Upper lobe of left lung (tissue), 6 donors: ENCODE measurements around the gene SPINK13. TPM values are rescaled to one million over a fixed set of nuclear protein-coding genes. Genes with fewer than 3 reads are reported as not detected.

Experiments
- ATAC-seq, 2 donors: fragments of 200-7000 bp; cut with Tn5 transposase; one replicate each; pipeline ENCODE4 v1.9.1; 2022; ENCODE audit warnings: mild to moderate bottlenecking in 2 of 2, moderate library complexity in 2 of 2; ENCODE audit not compliant: low FRiP score in 2 of 2
- DNase-seq, 2 donors: peaks; one replicate each; pipeline ENCODE4 v3.0.0-alpha.2; 2019 to 2020
- H3K27ac ChIP-seq, 4 donors: fragments of 200-600 bp; sonication (generic); one replicate each; pipeline ENCODE4 v1.5.1; 2016 to 2019
- H3K27me3 ChIP-seq, 4 donors: fragments of 200-600 bp; sonication (generic); one replicate each; pipeline ENCODE4 v1.5.1; 2017 to 2019
- H3K36me3 ChIP-seq, 4 donors: fragments of 200-600 bp; sonication (generic); one replicate each; pipeline ENCODE4 v1.5.1; 2016 to 2019
- H3K4me1 ChIP-seq, 4 donors: fragments of 200-600 bp; sonication (generic); one replicate each; pipeline ENCODE4 v1.5.1; 2018 to 2019
- H3K4me3 ChIP-seq, 4 donors: fragments of 200-600 bp; sonication (generic); one replicate each; pipeline ENCODE4 v1.5.1; 2017 to 2019; ENCODE audit warnings: mild to moderate bottlenecking in 2 of 4, moderate library complexity in 1 of 4
- H3K9me3 ChIP-seq, 4 donors: fragments of 200-600 bp; sonication (generic); one replicate each; pipeline ENCODE4 v1.5.1; 2018 to 2019
- EP300 ChIP-seq, 4 donors: sonication (generic); formaldehyde crosslinking; IDR thresholded peaks; one replicate each; pipeline ENCODE4 v1.5.1; 2017; ENCODE audit warnings: antibody characterized with exemption in 4 of 4, control low read depth in 2 of 4
- POLR2A ChIP-seq, 4 donors: fragments of 450-650 bp; IDR thresholded peaks; one replicate each; pipeline ENCODE4 v1.5.1; 2016 to 2017; ENCODE audit warnings: antibody characterized with exemption in 4 of 4, mild to moderate bottlenecking in 2 of 4
- POLR2AphosphoS5 ChIP-seq, 2 donors: sonication (generic); formaldehyde crosslinking; IDR thresholded peaks; one replicate each; pipeline ENCODE4 v1.5.1; 2017; ENCODE audit warnings: antibody characterized with exemption in 2 of 2
- WGBS, 2 donors: methylation state at CpG; one replicate each; pipeline ENCODE4 v1.1.5; 2017 to 2018; 5-methylcytosine and 5-hydroxymethylcytosine counted together
- total RNA-seq, 6 donors: library from RNA; depleted of rRNA in 4 of 6; stranded (reverse); fragments of >200 nt in 4 of 6; gene quantifications; one replicate each; pipeline versions ENCODE4 v1.1.0 to v1.2.1, GENCODE V29; 2016 to 2021
- TF ChIP-seq, protein P1 (sequence below), 6 experiments: fragments of 450-650 bp in 4 of 6; fragments of 200-600 bp in 2 of 6; sonication (generic) in 2 of 6; IDR thresholded peaks; one replicate each; pipeline ENCODE4 v1.5.1; 2016 to 2019; ENCODE audit warnings: antibody characterized with exemption in 6 of 6
- donor health status: DM: no; HTN: no; CAD: no; lungs with moderate emphysema.
- donor health status: DM: no; HTN: yes; CAD: no; lungs with severe emphysema.

Gene SPINK13, protein sequence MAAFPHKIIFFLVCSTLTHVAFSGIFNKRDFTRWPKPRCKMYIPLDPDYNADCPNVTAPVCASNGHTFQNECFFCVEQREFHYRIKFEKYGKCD
- total RNA-seq, result not detected

DNA sequence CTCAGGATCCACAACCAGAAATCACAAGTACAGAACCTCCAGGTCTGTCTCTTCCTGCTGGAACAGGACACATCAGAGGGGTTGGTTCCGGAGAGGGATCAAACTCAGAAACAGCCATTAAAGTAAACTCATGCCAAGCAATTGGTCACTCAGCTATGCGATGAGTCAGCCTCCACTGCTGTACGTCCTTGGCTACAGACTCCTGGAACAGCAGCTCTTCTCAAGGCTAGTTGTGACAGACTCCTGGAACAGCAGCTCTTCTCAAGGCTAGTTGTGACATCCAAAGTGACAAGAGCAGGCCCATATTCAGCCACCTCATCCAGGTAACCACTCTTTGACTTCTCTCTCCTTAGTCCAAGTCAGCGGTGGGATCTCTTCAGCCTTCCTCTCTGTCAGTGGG lies at the start of gene SPINK13:
Gene SPINK13, plus strand, starts transcription at position 229 of the 400 bp plus-strand sequence. CDS start 1,279 bp downstream, outside the sequence.
- ATAC-seq, result peak in 1 of 2 donors; percentile 49
- Histone ChIP-seq H3K9me3 (no peaks in the 10 kb centered on the region), H3K4me3 (no peak within 1 kb of the TSS), H3K4me1 (no peaks in the 10 kb centered on the region), H3K36me3 (no peaks in the 10 kb centered on the region), H3K27me3 (no peaks in the 10 kb centered on the region), H3K27ac (no peak within 1 kb of the TSS)
- no peak for DNase-seq
- no peak for TF ChIP-seq EP300 (IDR thresholded peaks at IDR 0.05)
- TF ChIP-seq POLR2A (IDR thresholded peaks at IDR 0.05), result no peak
- TF ChIP-seq, protein P1, sequence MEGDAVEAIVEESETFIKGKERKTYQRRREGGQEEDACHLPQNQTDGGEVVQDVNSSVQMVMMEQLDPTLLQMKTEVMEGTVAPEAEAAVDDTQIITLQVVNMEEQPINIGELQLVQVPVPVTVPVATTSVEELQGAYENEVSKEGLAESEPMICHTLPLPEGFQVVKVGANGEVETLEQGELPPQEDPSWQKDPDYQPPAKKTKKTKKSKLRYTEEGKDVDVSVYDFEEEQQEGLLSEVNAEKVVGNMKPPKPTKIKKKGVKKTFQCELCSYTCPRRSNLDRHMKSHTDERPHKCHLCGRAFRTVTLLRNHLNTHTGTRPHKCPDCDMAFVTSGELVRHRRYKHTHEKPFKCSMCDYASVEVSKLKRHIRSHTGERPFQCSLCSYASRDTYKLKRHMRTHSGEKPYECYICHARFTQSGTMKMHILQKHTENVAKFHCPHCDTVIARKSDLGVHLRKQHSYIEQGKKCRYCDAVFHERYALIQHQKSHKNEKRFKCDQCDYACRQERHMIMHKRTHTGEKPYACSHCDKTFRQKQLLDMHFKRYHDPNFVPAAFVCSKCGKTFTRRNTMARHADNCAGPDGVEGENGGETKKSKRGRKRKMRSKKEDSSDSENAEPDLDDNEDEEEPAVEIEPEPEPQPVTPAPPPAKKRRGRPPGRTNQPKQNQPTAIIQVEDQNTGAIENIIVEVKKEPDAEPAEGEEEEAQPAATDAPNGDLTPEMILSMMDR (IDR thresholded peaks at IDR 0.05), result no peak
- no peak for TF ChIP-seq POLR2AphosphoS5 (IDR thresholded peaks at IDR 0.05)
- 60 to 82% methylated on average over 2 to 4 of the region's 4 CpGs for WGBS, 2 donors

DNA sequence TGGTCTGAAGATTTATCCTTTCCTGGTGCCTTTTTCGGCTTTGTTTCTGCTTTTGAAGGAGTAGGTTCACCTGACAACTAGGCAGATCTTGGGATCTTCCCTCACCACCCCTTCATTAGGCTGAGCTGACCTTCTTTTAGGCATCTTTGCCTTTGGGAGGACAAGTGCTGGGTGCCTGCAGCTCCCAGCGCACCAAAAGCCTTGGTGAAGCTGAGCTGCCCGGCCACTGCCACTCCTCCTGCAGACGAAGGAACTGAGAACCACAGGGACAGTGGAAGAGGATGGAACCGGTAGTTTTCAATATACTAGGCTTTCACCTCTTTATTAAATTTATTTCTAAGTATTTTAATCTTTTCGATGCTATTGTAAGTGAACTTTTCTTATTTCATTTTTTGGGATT lies 47.1 kb upstream of the SPINK13 start:
- Histone ChIP-seq H3K36me3 (no peaks in the 10 kb centered on the region), H3K27me3 (no peaks in the 10 kb centered on the region), H3K27ac (no peak overlapping the region), H3K4me3 (no peak overlapping the region), H3K9me3 (no peaks in the 10 kb centered on the region), H3K4me1 (no peaks in the 10 kb centered on the region)
- no peak for ATAC-seq
- 78 to 79% methylated on average over 6 of the region's 6 CpGs for WGBS, 2 donors
- TF ChIP-seq POLR2A (IDR thresholded peaks at IDR 0.05) (no peak), EP300 (IDR thresholded peaks at IDR 0.05) (no peak), POLR2AphosphoS5 (IDR thresholded peaks at IDR 0.05) (no peak)
- TF ChIP-seq, protein P1 (IDR thresholded peaks at IDR 0.05), result no peak
- no peak for DNase-seq

DNA sequence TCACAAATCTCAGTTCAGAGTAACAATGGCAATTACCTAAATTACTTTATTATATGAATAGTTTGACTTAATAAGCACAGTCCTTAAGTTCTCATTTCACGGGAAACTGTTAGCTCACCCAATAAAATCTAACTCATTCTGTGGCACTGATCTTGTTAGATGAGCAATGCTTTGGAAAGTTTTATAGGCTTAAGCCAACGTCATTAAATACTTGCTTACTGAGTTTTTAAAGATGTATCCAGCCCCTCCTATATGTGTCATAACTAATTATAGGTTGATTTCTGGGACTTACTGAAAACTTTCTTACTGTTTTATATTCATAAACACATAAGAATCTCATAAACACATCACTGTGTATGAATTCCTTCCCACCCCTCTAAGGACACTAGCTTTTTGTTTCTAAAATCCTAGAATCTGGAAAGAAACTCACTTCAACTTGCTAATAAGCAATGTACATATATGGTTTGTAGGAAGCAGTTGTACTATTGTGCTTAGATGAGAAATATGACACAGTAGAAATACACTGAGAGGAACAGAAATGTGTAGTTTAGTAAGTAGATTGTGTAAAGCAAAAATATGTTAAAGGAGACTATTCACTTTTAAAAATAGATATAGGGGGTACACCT lies 44.4 kb upstream of the SPINK13 start:
- ATAC-seq, result no peak
- no peaks in the 10 kb centered on the region for H3K36me3 ChIP-seq
- WGBS, 2 donors, result 79 to 80% methylated on average over 2 of the region's 2 CpGs
- no peak for DNase-seq
- H3K27ac ChIP-seq, result no peak overlapping the region
- TF ChIP-seq, protein P1 (IDR thresholded peaks at IDR 0.05), result no peak
- no peak for TF ChIP-seq POLR2A (IDR thresholded peaks at IDR 0.05)
- no peak for TF ChIP-seq EP300 (IDR thresholded peaks at IDR 0.05)
- no peak for TF ChIP-seq POLR2AphosphoS5 (IDR thresholded peaks at IDR 0.05)
- no peaks in the 10 kb centered on the region for H3K4me1 ChIP-seq
- no peaks in the 10 kb centered on the region for H3K9me3 ChIP-seq
- H3K27me3 ChIP-seq, result no peaks in the 10 kb centered on the region
- H3K4me3 ChIP-seq, result no peak overlapping the region

DNA sequence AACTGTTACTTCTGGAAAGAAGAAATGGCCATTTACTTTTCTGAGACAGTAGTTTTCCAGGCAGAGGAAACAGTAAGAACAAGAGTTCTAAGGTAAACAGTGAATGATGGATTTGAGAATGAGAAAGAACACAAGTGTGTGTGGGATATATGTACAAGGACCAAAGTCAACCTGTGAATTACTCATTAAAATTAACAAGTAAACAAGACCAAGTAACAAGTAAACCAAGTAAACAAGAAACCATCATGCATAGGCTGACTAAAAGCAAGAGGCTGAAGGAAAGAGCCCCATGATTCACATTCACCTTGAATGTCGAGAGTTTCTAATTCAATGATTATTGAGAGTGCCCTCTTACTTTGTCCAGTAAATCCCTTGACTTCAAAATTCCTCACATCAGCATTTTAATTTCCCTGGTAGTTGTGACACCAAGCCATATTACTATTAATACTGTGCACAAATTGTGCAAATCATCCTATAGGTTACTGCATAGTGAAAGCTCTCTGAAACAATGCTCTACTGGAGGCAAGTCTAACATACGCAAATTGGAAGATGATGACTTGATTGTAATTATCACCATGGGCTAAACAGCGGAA lies 40.1 kb upstream of the SPINK13 start:
- ATAC-seq (no peak), DNase-seq (no peak)
- no peaks in the 10 kb centered on the region for H3K4me1 ChIP-seq
- H3K9me3 ChIP-seq, result no peaks in the 10 kb centered on the region
- H3K36me3 ChIP-seq, result no peaks in the 10 kb centered on the region
- WGBS, 2 donors, result 87 to 90% methylated on average over 3 of the region's 3 CpGs
- TF ChIP-seq POLR2A (IDR thresholded peaks at IDR 0.05) (no peak), POLR2AphosphoS5 (IDR thresholded peaks at IDR 0.05) (no peak), EP300 (IDR thresholded peaks at IDR 0.05) (no peak)
- TF ChIP-seq, protein P1 (IDR thresholded peaks at IDR 0.05), result no peak
- no peak overlapping the region for H3K4me3 ChIP-seq
- no peaks in the 10 kb centered on the region for H3K27me3 ChIP-seq
- H3K27ac ChIP-seq, result no peak overlapping the region
